Thyroid gland (tissue), 4 donors: ENCODE data around the gene COBLL1. TPM values are rescaled to one million over a fixed set of nuclear protein-coding genes. Genes with fewer than 3 reads are reported as not detected.
A peak's percentile ranks its signal among the peaks of the same experiment; 100 is the strongest.

Experiments used
- DNase-seq, 2 donors: peaks; one replicate each; pipeline ENCODE4 v3.0.0-alpha.2; 2019
- H3K27ac ChIP-seq, 3 donors: fragments of 200-600 bp; sonication (generic); 1 replicate in 2 of 3; 2 replicates in 1 of 3; pipeline ENCODE4 v1.5.1; 2016 to 2019; ENCODE audit warnings: mild to moderate bottlenecking in 1 of 3, moderate library complexity in 1 of 3
- H3K27me3 ChIP-seq: fragments of 200-600 bp; sonication (generic); one replicate; pipeline ENCODE4 v1.5.1; 2019
- H3K36me3 ChIP-seq, 2 donors: fragments of 200-600 bp; sonication (generic); one replicate each; pipeline ENCODE4 v1.5.1; 2016 to 2019
- H3K4me1 ChIP-seq, 2 donors: fragments of 200-600 bp; sonication (generic); one replicate each; pipeline ENCODE4 v1.5.1; 2017 to 2019
- H3K4me3 ChIP-seq, 3 donors: fragments of 200-600 bp; sonication (generic); replicated peaks in 1 of 3; 1 replicate in 2 of 3; 2 replicates in 1 of 3; pipeline ENCODE4 v1.5.1; 2016; ENCODE audit warnings: mild to moderate bottlenecking in 1 of 3
- H3K9me3 ChIP-seq: fragments of 200-600 bp; sonication (generic); one replicate; pipeline ENCODE4 v1.5.1; 2017
- CTCF ChIP-seq, 6 experiments: fragments of 200-600 bp in 3 of 6; fragments of 450-650 bp in 3 of 6; sonication (generic) in 3 of 6; IDR thresholded peaks; one replicate each; pipeline ENCODE4 v1.5.1; 2016 to 2019; ENCODE audit warnings: antibody characterized with exemption in 6 of 6, mild to moderate bottlenecking in 2 of 6, inconsistent platforms in 1 of 6, moderate library complexity in 1 of 6
- POLR2A ChIP-seq, 2 donors: fragments of 450-650 bp; IDR thresholded peaks; one replicate each; pipeline ENCODE4 v1.6.1; 2017; ENCODE audit warnings: antibody characterized with exemption in 2 of 2, mild to moderate bottlenecking in 2 of 2, moderate library complexity in 1 of 2
- WGBS, 2 donors: methylation state at CpG; one replicate each; pipeline ENCODE4 v1.1.5; 2017; 5-methylcytosine and 5-hydroxymethylcytosine counted together
- intact Hi-C: fragments of 100-400 bp; cut with DNase I; formaldehyde crosslinking; loops from one replicate; pipeline ENCODE4 v1.15.1; 2023
- total RNA-seq, 4 donors: library from RNA; depleted of rRNA; stranded (reverse); fragments of >200 nt; gene quantifications; one replicate each; pipeline ENCODE4 v1.2.3, GENCODE V29; 2016

Gene COBLL1
- total RNA-seq, 4 donors from 2014 or later: 41.8 to 90.8 (median 76.9) TPM

GRCh38 chr2:164821338-164821737 is 20.3 kb downstream of the COBLL1 start:
- H3K4me1 ChIP-seq: no peaks in the 10 kb centered on the region
- no peaks in the 10 kb centered on the region for H3K36me3 ChIP-seq
- H3K27ac ChIP-seq: no peak overlapping the region
- no peaks in the 10 kb centered on the region for H3K9me3 ChIP-seq
- intact Hi-C loops: no loop called here
- no peak for TF ChIP-seq CTCF (IDR thresholded peaks at IDR 0.05)
- WGBS, 2 donors: 80% methylated on average over 4 of the region's 4 CpGs
- no peak for DNase-seq
- H3K27me3 ChIP-seq: no peaks in the 10 kb centered on the region
- no peak overlapping the region for H3K4me3 ChIP-seq

GRCh38 chr2:164818149-164819136 is 23.2 kb downstream of the COBLL1 start:
- TF ChIP-seq POLR2A (IDR thresholded peaks at IDR 0.05) (no peak), CTCF (IDR thresholded peaks at IDR 0.05) (no peak)
- no peak for DNase-seq
- H3K36me3 ChIP-seq: no peaks in the 10 kb centered on the region
- no peaks in the 10 kb centered on the region for H3K9me3 ChIP-seq
- intact Hi-C loops: no loop called here
- peaks cover 5 to 17% of the 10 kb centered on the region in 2 donors for H3K4me1 ChIP-seq
- H3K4me3 ChIP-seq: no peak overlapping the region
- H3K27me3 ChIP-seq: no peaks in the 10 kb centered on the region
- WGBS, 2 donors: 95% methylated on average over 14 of the region's 14 CpGs
- H3K27ac ChIP-seq: no peak overlapping the region

GRCh38 chr2:164816900-164817299 is 24.7 kb downstream of the COBLL1 start:
- intact Hi-C loops: no loop called here

DNA sequence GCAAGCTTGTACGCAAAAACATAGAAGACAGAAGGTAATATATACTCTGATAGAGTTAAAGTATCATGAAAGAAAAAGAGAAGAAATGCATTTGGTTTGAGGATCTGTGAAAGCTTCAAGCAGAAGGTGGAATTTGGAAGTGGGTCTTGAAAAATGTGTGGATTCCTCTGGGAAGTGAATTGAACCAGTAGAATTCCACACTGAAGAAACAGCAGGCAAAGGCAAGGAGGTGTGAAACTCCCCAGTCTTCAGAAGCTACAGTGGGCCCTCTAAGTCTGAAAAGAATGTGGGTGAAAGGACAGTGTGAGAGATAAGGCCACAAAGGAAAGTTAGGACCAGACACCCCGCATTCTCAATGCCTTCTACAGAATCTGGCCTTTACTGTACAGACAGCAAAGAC is 25.6 kb downstream of the COBLL1 start:
- Histone ChIP-seq H3K4me3 (no peak overlapping the region), H3K27ac (peak overlapping the region in 2 of 3 donors; percentile 24 to 29), H3K36me3 (no peaks in the 10 kb centered on the region), H3K9me3 (no peaks in the 10 kb centered on the region), H3K27me3 (no peaks in the 10 kb centered on the region), H3K4me1 (peaks cover 19% of the 10 kb centered on the region in 2 donors)
- TF ChIP-seq CTCF (IDR thresholded peaks at IDR 0.05): no peak
- no peak for TF ChIP-seq POLR2A (IDR thresholded peaks at IDR 0.05)
- intact Hi-C loops: no loop called here
- 60 to 84% methylated on average over 2 of the region's 2 CpGs for WGBS, 2 donors
- no peak for DNase-seq

More at GRCh38 chr2:164816900-164817299, 24.7 kb downstream of the COBLL1 start:
- Histone ChIP-seq H3K4me1 (peaks cover 11 to 17% of the 10 kb centered on the region in 2 donors), H3K36me3 (no peaks in the 10 kb centered on the region), H3K4me3 (no peak overlapping the region), H3K27me3 (no peaks in the 10 kb centered on the region), H3K27ac (no peak overlapping the region), H3K9me3 (no peaks in the 10 kb centered on the region)
- TF ChIP-seq CTCF (IDR thresholded peaks at IDR 0.05) (no peak), POLR2A (IDR thresholded peaks at IDR 0.05) (no peak)
- no peak for DNase-seq
